GM20000 (cell line): ENCODE results near the gene TBC1D16.

Experiments used
- DNase-seq: peaks from one replicate; pipeline ENCODE4 v3.0.0; 2012; ENCODE audit warnings: low spot score
- CTCF ChIP-seq: IDR thresholded peaks from 2 replicates; pipeline ENCODE4 v1.5.1; 2012; ENCODE audit warnings: mild to moderate bottlenecking, control low read depth; ENCODE audit errors: extremely low read depth, missing control alignments

The TBC1D16 gene

GRCh38 chr17:80023481-80024205 is 12.0 kb downstream of the TBC1D16 start:
- no peak for DNase-seq
- TF ChIP-seq CTCF: no peak

GRCh38 chr17:80021600-80021999 is 14.1 kb downstream of the TBC1D16 start:
- no peak for TF ChIP-seq CTCF
- DNase-seq: no peak

- TF ChIP-seq CTCF: no peak
- no peak for DNase-seq
Measured at GRCh38 chr17:80018917-80019651, 16.6 kb downstream of the TBC1D16 start.

- no peak for TF ChIP-seq CTCF
- no peak for DNase-seq
Measured at GRCh38 chr17:80017226-80018010, 18.3 kb downstream of the TBC1D16 start.

GRCh38 chr17:80012765-80013741 is 22.6 kb downstream of the TBC1D16 start:
- DNase-seq: no peak
- TF ChIP-seq CTCF: no peak

- DNase-seq: no peak
- no peak for TF ChIP-seq CTCF
Measured at GRCh38 chr17:80011989-80012555, 23.6 kb downstream of the TBC1D16 start.
